ENCODE results near the gene ENDOV.

The ENDOV gene

DNA sequence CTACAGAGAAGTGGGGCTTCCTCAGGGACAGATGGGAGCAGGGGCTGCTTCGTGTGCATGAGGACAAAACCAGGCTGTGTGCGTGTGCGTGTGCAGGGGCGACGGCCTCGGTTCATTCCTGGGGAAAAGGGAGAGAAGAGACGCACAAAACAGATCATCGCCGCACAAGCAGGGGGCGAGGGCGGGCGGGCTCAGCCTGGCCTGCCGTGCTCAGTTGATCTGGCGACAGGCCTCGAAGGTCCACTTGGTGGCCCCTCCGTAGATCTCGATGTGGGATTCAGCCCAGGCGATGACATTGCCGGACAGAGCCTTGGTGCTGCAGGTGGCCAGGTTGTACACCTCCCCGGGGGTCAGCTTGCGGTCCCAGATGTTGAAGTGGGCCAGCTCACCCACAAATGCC lies 55.6 kb downstream of the ENDOV start:
- Histone ChIP-seq H3K9ac (ENCODE audit: low read length in 2 of 2) (no peak overlapping the region), H3K4me1 (ENCODE audit: control insufficient read depth, insufficient read depth, low read length) (peaks cover 24% of the 10 kb centered on the region), H3K27me3 (ENCODE audit: control insufficient read depth in 1 of 2, insufficient read depth in 2 of 2, low read length in 2 of 2) (peaks cover 0 to 11% of the 10 kb centered on the region in 2 donors), H3K36me3 (ENCODE audit: control insufficient read depth in 2 of 2, insufficient read depth in 2 of 2, low read length in 2 of 2) (peaks cover 11 to 19% of the 10 kb centered on the region in 2 donors), H3K9me3 (ENCODE audit: control insufficient read depth in 2 of 2, low read length in 2 of 2) (no peaks in the 10 kb centered on the region), H3K27ac (ENCODE audit: low read length) (no peak overlapping the region), H3K4me3 (ENCODE audit: low read length in 2 of 2) (no peak overlapping the region)

DNA sequence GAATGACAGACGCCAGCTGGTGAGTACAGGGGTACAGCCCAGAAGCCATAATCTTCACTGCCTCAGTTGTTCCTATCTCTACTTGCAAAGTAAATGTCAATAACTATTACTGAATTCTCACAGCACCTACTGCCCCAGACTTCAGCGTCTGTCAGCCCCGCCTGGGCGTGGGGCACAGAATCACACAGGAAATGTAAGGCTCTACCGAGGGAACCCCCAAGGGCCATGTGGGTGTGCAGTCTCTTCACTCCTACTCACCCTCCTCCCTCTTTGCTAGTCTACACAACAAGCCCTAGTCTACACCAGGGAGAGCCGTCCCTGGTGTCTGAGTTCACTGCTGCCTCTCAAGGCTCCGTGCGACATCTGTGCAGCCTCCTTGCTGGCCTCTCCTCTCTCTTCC lies 57.0 kb downstream of the ENDOV start:
- H3K27ac ChIP-seq (ENCODE audit: low read length) = no peak overlapping the region
- H3K36me3 ChIP-seq (ENCODE audit: control insufficient read depth in 2 of 2, insufficient read depth in 2 of 2, low read length in 2 of 2) = peaks cover 11 to 19% of the 10 kb centered on the region in 2 donors
- H3K4me1 ChIP-seq (ENCODE audit: control insufficient read depth, insufficient read depth, low read length) = peaks cover 33% of the 10 kb centered on the region
- peaks cover 5 to 11% of the 10 kb centered on the region in 2 donors for H3K27me3 ChIP-seq (ENCODE audit: control insufficient read depth in 1 of 2, insufficient read depth in 2 of 2, low read length in 2 of 2)
- no peak overlapping the region for H3K9ac ChIP-seq (ENCODE audit: low read length in 2 of 2)
- no peak overlapping the region for H3K4me3 ChIP-seq (ENCODE audit: low read length in 2 of 2)
- no peaks in the 10 kb centered on the region for H3K9me3 ChIP-seq (ENCODE audit: control insufficient read depth in 2 of 2, low read length in 2 of 2)

DNA sequence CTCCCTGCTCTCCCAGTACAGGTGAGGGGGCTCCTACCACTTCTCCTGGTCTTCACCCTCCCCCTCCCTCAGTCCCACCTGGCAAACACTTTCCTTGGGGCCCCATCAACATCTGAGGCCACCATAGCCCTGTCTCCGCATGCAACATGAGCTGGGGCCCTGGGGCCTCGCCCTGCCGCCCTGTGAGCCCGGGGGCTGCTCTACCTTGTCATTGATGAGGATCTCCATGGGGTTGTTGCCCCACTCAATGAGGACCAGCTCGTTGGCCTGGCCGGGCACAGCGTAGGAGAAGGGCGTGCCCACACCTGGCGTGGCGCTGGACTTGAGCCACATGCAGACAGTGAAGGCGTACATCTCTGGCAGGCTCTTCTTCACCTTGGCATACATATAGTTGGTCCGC lies 58.0 kb downstream of the ENDOV start:
- H3K9ac ChIP-seq (ENCODE audit: low read length in 2 of 2) = no peak overlapping the region
- peaks cover 11 to 14% of the 10 kb centered on the region in 2 donors for H3K27me3 ChIP-seq (ENCODE audit: control insufficient read depth in 1 of 2, insufficient read depth in 2 of 2, low read length in 2 of 2)
- H3K4me1 ChIP-seq (ENCODE audit: control insufficient read depth, insufficient read depth, low read length) = peaks cover 40% of the 10 kb centered on the region
- H3K9me3 ChIP-seq (ENCODE audit: control insufficient read depth in 2 of 2, low read length in 2 of 2) = no peaks in the 10 kb centered on the region
- no peak overlapping the region for H3K4me3 ChIP-seq (ENCODE audit: low read length in 2 of 2)
- H3K36me3 ChIP-seq (ENCODE audit: control insufficient read depth in 2 of 2, insufficient read depth in 2 of 2, low read length in 2 of 2) = peaks cover 11 to 19% of the 10 kb centered on the region in 2 donors
- H3K27ac ChIP-seq (ENCODE audit: low read length) = no peak overlapping the region

DNA sequence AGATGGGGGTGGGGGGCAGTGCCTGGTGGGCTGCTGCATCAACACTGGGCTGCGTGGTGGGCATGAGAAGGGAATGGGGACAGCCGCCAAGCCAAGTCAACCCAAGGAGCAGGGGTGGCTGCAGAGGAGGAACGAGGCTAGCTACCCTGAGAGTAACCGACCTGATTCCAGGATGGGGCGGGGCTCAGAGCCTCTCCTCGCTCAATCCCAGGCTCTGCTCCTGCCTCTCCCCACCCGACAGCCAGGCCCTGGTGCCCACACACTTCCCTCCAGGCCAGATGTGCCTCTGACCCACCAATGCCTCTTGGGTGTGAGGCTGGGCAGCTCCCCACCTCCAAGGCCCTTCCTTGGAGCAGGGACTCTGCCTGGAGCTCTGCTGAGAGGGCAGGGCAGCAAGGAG lies 58.7 kb downstream of the ENDOV start:
- Histone ChIP-seq H3K4me3 (ENCODE audit: low read length in 2 of 2) (peak overlapping the region; percentile 2 to 75), H3K27ac (ENCODE audit: low read length) (peak overlapping the region; percentile 87), H3K4me1 (ENCODE audit: control insufficient read depth, insufficient read depth, low read length) (peaks cover 46% of the 10 kb centered on the region), H3K9me3 (ENCODE audit: control insufficient read depth in 2 of 2, low read length in 2 of 2) (no peaks in the 10 kb centered on the region), H3K27me3 (ENCODE audit: control insufficient read depth in 1 of 2, insufficient read depth in 2 of 2, low read length in 2 of 2) (peaks cover 12 to 21% of the 10 kb centered on the region in 2 donors), H3K9ac (ENCODE audit: low read length in 2 of 2) (peak overlapping the region in 1 of 2 donors; percentile 19), H3K36me3 (ENCODE audit: control insufficient read depth in 2 of 2, insufficient read depth in 2 of 2, low read length in 2 of 2) (peaks cover 11 to 16% of the 10 kb centered on the region in 2 donors)

DNA sequence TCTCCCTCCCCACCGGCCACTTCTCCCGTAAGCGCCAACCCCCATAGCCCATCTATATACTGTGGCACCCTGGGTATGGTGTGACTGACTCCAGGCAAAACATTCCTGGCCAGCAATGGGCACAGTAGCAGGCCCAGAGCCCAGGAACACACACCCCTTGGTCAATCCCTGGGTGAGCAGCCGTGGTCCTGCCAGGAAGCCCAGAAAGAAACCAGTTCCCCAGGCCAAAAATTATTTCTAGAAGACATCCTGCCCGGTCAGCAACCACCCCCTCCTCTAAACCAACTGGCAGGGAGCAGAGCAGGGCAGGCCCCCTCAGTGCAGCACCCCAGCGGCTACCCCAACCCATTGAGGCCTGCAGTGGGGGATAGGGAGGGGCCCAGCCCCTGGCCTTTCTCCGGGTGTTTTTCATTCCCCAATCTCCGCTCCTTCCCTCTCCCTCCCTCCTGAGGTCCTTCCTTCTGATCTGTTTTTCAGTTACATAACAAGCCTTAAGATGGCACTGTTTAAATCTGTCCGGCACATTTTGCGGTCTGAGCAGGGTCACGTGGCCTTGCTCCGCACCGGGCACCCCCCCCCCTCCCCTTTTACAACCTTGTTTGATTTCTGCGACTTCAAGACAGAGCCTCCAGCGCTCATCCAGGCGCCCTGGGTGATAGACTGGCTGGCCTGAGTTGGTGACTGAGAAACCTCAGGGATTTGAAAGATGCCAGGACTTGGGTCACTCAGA lies 59.4 kb downstream of the ENDOV start:
- Histone ChIP-seq H3K9ac (ENCODE audit: low read length in 2 of 2) (peak overlapping the region; percentile 55 to 68), H3K36me3 (ENCODE audit: control insufficient read depth in 2 of 2, insufficient read depth in 2 of 2, low read length in 2 of 2) (peaks cover 7 to 12% of the 10 kb centered on the region in 2 donors), H3K4me3 (ENCODE audit: low read length in 2 of 2) (peak overlapping the region; percentile 75 to 83), H3K27me3 (ENCODE audit: control insufficient read depth in 1 of 2, insufficient read depth in 2 of 2, low read length in 2 of 2) (peaks cover 19 to 27% of the 10 kb centered on the region in 2 donors), H3K9me3 (ENCODE audit: control insufficient read depth in 2 of 2, low read length in 2 of 2) (no peaks in the 10 kb centered on the region), H3K4me1 (ENCODE audit: control insufficient read depth, insufficient read depth, low read length) (peaks cover 46% of the 10 kb centered on the region), H3K27ac (ENCODE audit: low read length) (peak overlapping the region; percentile 87)

DNA sequence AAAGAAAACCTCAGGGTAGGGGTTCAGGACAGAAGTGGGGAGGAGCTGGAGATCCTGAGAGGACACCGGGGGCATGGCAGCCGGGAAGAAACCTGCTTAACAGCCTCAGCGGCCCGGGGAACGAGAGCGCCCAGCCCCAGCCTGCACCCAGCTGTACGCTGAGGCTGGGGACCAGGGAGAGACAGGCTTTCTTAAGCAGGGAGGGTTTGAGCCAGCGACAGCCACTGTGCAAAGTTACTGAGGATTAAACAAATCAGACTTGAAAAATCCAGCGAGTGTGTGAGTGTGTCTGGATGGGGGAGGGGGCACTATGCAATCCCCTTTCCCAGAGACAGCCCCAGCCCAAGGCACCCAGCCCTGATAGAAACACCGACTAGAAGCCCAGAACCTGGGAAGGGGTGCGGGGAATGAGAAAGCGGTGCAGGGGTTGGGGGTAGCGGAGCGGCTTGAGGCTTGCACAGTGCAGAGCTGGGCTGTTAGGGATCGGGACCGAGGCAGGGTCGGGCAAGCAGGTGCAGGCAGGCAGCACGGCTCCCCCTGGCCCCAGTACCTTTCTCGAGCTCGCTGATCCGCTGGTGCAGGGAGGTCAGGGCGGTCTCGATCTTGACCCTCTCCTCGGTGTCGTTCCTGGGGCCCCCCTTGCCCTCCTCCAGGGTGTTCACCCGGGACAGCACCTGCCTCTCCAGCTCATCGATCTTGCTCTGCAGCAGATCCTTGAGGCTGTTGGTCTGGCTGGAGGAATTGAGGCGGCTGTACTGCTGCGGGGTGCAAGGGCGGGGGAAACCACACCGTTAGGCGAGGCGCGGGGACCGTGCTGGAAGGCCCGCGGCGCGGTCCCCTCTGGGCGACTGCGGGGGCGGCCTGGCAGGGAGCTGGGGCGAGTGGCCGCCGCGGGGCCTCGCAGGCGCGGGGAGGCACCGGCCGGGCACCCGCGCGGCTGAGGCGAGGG lies 60.3 kb downstream of the ENDOV start:
- Histone ChIP-seq H3K27me3 (ENCODE audit: control insufficient read depth in 1 of 2, insufficient read depth in 2 of 2, low read length in 2 of 2) (peaks cover 20 to 33% of the 10 kb centered on the region in 2 donors), H3K27ac (ENCODE audit: low read length) (peak overlapping the region; percentile 87), H3K36me3 (ENCODE audit: control insufficient read depth in 2 of 2, insufficient read depth in 2 of 2, low read length in 2 of 2) (peaks cover 7 to 12% of the 10 kb centered on the region in 2 donors), H3K4me1 (ENCODE audit: control insufficient read depth, insufficient read depth, low read length) (peaks cover 46% of the 10 kb centered on the region), H3K9me3 (ENCODE audit: control insufficient read depth in 2 of 2, low read length in 2 of 2) (no peaks in the 10 kb centered on the region), H3K9ac (ENCODE audit: low read length in 2 of 2) (peak overlapping the region; percentile 55 to 68), H3K4me3 (ENCODE audit: low read length in 2 of 2) (peak overlapping the region; percentile 75 to 83)

DNA sequence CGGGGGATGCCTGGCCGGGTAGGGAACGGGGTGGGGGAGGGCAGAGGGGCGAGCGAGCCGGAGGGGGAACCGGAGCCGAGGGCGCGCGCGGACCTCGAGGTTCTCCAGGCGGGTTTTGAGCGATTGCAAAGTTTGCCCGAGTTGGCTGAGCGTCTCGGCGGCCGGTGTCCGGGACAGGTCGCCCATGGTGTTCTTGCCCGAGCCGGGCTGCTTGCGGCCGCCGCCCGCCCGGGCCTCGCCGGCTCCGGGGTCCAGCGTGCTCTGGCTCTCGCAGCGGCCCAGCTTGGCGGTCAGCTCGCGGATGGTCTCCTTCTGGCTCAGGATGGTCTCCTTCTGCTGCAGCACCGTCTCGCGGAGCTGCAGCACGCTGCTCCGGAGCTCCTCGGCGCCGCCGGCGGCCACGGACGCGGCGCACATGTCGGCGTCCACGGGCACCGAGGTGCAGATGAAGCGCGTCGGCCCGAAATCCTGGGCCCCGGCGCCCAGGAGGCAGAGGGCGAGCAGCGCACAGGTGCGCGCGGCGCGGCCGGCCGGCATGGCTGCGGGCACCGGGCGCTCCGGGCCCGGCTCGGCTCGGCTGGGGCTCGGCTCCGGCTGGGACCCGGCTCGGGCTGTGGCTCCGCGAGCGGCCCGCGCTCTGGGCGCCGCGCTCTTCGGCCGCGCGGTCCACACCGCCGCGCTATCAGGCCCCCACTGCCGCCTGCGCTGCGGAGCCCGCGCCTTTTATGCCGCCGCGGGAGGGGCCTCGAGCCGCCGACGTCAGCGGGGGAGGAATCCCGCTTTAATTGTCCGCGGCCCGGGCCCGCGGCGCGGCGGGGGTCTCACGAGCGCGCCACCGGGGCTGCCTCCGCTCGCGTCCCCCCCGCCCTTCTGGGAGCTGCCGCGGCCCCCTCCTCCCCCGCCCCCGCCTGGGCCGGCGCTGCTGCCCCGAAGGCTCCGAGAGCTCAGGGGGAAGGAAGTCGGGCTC lies 61.2 kb downstream of the ENDOV start, which contains the start of gene NPTX1:
NPTX1 (minus strand) TSS at position 698 of the 967 bp plus-strand sequence; CDS start at position 537, 161 bp downstream.
- Histone ChIP-seq H3K4me1 (ENCODE audit: control insufficient read depth, insufficient read depth, low read length) (peaks cover 46% of the 10 kb centered on the region), H3K9me3 (ENCODE audit: control insufficient read depth in 2 of 2, low read length in 2 of 2) (no peaks in the 10 kb centered on the region), H3K27ac (ENCODE audit: low read length) (peak within 1 kb of the TSS; percentile 87), H3K9ac (ENCODE audit: low read length in 2 of 2) (peak within 1 kb of the TSS; percentile 55 to 68), H3K27me3 (ENCODE audit: control insufficient read depth in 1 of 2, insufficient read depth in 2 of 2, low read length in 2 of 2) (peaks cover 28 to 43% of the 10 kb centered on the region in 2 donors), H3K36me3 (ENCODE audit: control insufficient read depth in 2 of 2, insufficient read depth in 2 of 2, low read length in 2 of 2) (peaks cover 4 to 12% of the 10 kb centered on the region in 2 donors), H3K4me3 (ENCODE audit: low read length in 2 of 2) (peak within 1 kb of the TSS; percentile 75 to 83)

DNA sequence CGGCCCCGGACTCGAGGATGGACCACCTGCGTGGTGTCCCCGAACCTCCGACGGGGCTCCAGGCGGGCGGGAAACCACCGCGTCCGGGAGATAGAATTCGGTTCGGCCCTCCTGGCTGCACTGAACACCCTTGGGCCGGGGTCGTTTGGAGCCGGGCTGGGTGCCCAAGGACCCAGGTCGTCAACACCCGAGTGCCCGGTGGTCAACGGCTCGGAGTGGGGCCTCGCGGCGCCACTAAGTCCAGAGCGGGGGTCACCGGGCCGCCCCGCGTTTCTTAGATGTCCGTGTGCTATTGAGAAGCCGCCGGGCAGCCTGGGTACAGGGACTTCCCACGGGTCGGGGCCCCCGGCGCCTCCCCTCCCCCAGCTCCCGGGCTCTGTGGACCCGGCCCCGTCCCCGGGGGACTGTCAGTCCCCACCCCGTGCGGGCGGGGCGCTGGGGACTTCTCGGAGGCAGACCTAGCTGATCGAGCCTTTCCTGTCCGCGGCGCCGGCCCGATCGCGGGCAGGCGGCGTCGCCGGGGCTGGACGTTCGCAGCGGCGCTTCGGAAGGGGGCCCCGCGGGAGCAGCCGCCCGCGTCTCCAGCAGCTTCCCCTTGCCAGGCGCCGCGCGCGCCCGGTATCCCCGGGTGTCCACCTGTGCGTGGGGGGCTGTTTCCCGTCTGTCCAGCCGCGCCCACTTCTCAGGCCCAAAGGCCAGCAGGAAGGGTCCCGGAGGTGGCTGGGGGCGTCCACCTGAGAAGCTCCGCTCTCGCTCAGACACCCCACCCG lies 62.1 kb downstream of the ENDOV start:
- peaks cover 46% of the 10 kb centered on the region for H3K4me1 ChIP-seq (ENCODE audit: control insufficient read depth, insufficient read depth, low read length)
- H3K9ac ChIP-seq (ENCODE audit: low read length in 2 of 2) = peak overlapping the region in 1 of 2 donors; percentile 37
- no peaks in the 10 kb centered on the region for H3K9me3 ChIP-seq (ENCODE audit: control insufficient read depth in 2 of 2, low read length in 2 of 2)
- H3K27me3 ChIP-seq (ENCODE audit: control insufficient read depth in 1 of 2, insufficient read depth in 2 of 2, low read length in 2 of 2) = peaks cover 36 to 51% of the 10 kb centered on the region in 2 donors
- H3K36me3 ChIP-seq (ENCODE audit: control insufficient read depth in 2 of 2, insufficient read depth in 2 of 2, low read length in 2 of 2) = peaks cover 4 to 8% of the 10 kb centered on the region in 2 donors
- peak overlapping the region; percentile 48 to 66 for H3K4me3 ChIP-seq (ENCODE audit: low read length in 2 of 2)
- H3K27ac ChIP-seq (ENCODE audit: low read length) = no peak overlapping the region

DNA sequence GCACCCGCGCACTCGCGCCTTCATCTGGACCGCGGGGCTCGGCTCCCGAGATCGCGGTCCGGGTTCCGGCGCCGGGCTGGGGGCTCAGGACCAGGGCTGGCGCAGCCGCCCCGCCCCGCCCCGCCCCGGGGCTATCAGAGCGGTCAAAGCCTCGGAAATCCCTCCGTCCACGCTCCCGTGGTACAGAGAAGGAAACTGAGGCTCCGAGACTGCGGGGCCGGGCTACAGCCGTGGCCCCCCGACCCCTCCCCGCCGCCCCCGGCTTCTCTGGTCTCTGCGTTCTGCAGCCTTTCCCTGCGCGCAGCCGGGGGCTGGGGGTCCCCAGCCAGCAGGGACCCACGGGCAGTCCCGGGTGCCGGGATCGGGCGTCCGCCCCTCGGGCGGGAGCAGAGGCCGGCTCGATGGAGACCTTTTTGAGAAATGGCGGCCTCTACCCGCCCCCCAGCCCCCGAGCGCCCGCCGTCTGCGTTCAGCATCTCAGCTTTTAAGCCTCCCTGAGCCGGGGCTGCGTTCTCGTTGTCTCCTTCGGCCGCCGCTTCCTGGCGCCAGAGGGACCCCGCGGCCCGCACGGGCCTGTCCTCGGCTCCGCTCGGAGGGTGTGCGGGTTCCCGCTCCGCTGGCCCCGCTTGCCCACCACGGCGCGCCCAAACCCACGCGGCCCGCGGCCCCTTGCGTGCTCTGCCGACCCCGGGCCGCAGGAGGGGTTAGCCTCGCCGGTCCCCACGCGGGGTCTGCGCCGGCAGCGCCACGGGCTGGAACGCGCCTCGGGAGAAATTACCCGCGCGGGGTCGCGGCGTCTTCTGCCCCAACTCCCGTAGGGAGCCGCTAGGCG lies 62.9 kb downstream of the ENDOV start:
- H3K4me3 ChIP-seq (ENCODE audit: low read length in 2 of 2) = peak overlapping the region; percentile 25 to 66
- no peaks in the 10 kb centered on the region for H3K9me3 ChIP-seq (ENCODE audit: control insufficient read depth in 2 of 2, low read length in 2 of 2)
- no peak overlapping the region for H3K9ac ChIP-seq (ENCODE audit: low read length in 2 of 2)
- H3K27me3 ChIP-seq (ENCODE audit: control insufficient read depth in 1 of 2, insufficient read depth in 2 of 2, low read length in 2 of 2) = peaks cover 44 to 54% of the 10 kb centered on the region in 2 donors
- no peak overlapping the region for H3K27ac ChIP-seq (ENCODE audit: low read length)
- peaks cover 46% of the 10 kb centered on the region for H3K4me1 ChIP-seq (ENCODE audit: control insufficient read depth, insufficient read depth, low read length)
- H3K36me3 ChIP-seq (ENCODE audit: control insufficient read depth in 2 of 2, insufficient read depth in 2 of 2, low read length in 2 of 2) = peaks cover under 1 to 6% of the 10 kb centered on the region in 2 donors

Measured in stomach smooth muscle (tissue), 2 donors.